ENCODE data around the gene GYPC.
"Not testable (repeated sequence)": the region's sequence is repeated elsewhere in the genome, so short reads cannot be mapped to it uniquely, and the experiment has no call there.

The GYPC gene

DNA sequence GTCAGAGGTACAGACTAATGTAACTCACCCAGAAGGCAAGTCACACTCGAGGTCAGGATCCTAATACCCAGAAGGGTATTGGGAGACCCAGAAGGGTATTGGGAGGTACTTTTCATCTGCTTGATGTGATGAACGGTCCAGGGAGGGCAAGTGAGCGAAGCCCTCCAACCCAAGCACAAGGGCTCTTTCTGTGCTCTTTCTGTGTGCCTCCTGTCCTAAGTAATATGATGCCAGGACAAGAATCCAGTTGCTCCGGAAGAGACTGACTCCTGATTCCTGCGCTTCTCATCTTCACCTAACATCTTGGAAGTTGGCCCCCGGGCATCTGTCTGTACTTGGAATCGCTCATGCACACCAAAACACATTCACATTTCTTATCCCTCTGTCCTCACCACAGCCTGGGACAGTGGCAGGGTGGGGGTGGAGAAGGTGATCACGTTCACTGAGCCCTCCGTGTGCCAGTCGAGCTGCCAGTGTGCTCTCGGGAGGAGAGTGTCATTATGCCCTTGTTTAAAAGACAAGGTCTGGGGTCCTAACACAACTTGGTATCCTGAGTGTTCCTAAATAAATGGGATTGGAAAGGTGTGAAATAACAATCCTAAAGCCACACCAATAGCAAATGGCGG lies 17.1 kb downstream of the GYPC start:
- DNase-seq: no peak

DNA sequence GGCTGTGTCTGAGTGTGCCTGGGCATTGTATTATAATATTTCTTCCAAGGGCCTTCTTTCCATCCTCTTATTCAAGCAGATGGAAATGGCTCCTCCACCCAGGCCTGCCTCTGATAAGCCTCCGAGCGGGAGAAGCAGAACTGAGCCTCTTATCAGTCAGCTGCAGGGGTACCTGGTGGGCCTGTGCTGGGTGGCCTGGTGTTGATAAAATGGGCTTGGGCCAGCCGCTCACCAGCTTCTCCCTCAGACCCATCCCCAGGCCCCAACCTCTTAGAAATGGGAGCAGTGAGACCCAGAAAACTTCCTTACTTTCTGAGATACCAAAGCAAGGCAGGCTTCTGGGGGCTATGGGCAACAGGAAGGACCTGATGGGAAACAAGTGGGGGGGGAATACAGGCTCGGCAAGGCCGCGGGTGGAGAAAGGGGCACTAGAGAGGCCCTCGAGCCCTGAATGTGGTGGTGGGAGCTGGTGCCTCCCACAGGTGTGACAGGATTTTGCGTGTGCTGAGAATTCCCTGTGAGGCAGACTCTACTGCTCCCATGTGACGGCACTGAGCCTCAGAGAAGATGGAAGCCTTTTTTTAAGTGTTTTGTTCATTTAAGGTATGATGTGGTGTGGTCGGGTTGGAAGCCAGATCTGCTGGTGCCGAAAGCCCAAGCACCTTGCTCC lies 18.3 kb downstream of the GYPC start:
- DNase-seq: no peak

DNA sequence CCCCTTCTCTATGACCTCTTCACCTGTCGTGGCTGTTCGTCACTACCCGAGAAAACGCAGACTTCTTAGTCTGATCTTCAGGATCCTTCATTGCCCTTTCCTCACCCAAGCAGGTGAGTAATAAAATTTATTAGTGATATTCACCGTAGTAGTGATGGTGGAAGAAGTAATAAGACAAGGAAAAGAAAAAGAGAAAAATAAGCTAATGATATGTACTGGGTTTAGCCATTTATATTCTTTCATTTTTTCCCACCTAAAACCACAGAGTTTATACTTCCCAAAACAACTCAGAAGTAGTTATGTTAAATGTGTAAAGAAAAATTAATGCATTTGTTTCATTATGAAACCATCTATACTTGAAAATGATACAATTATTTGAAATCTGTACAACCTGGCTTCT lies 19.7 kb downstream of the GYPC start:
- DNase-seq: no peak

DNA sequence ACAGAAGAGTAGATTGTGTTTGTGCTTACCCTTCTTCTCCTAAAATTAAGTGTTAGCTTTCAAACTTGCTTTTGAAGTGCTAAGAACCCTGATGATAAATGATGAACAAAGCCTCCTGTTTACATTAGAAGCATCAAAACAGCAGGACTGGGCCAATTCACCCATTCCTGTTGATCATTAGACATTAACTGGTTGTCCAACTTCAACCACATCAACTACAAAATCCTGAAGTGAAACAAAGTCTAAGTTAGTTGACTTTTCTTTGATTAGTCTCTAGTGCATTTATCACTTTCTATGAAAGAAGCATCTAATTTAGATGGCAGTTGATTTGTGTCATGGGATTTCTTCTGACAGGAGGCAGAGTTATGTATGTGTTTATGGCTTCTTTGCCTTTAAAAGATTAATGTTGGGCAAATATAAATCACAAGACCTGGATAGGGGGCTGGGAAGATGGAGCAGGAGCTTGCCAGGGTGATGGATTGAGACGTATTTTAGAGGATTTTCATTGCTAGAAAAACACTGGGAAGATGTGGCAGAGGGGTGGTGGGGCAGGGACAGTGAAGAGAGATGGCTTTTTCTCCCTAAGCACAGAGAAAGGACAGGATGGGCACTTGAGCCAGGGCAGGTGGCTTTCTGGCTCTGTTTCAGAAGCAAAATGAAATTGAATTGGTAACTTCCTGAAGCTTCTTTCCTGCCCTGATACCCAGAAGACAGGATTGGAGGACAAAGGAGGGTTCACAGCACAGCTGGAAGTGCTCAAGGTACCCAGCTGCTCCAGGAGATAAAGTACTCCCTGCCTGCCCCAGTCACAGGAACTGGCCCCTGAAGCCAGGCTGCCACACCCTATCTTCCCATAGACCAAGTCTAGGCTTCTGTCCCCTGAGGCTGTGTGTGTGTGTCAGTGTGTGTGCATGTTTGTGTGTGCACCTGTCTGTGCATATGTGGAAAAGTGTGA lies 20.5 kb downstream of the GYPC start:
- no peak for DNase-seq

DNA sequence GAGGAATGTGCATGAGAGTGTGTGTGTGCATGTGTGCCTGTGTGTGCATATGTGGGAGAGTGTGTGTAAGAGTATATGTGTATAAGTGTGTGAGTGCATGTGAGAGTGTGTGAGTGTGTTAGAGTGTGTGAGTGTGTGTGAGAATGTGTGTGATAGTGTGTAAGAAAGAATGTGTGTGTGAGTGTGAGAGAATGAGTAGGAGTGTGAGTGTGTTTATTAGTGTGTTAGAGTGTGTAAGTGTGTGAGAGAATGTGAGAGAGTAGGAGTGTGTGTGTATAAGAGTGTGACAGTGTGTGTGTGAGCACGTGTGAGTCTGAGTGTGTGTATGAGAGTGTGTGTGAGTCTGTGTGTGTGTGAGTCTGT lies 21.2 kb downstream of the GYPC start:
- DNase-seq: no peak

DNA sequence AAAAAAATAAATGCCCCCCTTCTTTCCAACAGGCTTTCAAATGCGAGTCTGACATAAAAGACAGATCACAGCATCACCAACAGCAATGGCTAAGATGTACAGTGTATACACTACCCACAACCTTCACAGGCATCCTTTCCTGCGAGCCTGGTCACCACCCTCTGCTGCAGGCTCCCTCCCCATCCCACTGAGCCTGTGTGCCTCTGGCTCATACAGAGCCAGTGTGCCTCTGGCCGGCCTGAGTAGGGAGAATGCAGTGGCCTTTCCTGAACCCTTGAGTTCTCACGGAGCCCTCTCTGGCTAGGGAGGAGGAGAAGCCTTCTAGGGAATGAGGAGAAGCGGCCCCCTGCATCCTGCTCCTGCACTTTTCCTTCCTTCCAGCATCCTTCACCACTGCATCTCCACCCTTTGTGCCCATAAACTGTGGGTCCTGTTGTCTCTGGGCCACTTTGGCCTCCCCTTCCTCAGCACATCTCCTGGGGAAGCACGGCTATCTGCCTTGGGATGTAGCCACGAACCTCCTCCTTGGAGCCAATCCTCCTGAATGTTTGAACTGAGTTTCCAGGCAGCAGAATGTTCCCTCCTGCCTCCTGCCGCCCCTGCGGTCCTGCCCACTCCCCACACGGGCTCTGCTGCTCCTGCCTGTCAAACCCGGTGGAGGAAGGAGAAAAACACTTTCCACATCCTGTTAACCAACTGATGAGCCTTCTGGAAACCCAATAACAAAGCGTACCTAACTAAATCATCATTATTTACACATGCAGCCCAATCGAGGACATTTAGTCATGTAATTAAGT lies 22.5 kb downstream of the GYPC start:
- DNase-seq: no peak

DNA sequence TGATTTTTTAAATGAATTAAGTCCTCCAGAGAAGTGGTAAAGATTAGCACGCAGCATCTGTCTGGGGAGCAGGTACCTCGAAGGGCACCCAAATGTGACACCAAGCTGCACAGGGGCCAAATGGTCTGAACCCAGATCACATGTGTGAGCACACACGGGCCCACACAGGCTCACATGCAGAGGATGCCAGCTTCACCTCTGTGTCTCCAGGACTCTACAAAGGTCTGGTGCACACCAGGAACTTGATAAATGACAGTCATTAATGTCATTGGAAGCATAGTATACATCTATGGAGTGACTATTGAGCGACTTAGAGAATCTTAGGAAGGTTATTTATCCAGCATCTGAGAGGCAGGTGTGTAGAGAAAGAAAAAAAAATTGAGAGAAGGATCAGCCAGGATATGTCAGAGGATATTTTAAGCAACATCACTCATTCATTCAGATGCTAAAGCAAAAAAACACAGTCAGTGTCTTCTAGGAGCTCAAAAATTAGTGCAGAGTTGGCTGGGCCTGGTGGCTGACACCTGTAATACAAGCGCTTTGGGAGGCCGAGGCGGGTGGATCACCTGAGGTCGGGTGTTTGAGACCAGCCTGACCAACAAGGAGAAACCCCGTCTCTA lies 23.2 kb downstream of the GYPC start:
- DNase-seq: no peak

DNA sequence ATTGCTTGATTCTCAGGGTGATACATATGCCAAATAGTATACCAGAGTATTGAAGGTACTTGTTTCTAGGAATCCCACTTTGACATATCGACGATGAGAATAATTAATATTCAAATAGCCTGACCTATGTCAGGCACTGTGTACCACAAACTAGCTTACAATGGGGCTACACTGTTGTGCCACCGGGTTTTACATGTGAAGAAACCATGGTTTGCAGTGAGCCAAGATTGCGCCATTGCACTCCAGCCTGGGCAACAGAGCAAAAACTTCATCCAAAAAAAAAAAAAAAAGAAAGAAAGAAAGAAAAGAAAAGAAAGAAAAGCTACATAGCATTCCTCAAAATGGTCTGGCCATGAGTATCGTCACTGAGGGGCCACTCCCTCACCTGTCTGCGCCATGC lies 25.5 kb downstream of the GYPC start:
- DNase-seq: no peak

DNA sequence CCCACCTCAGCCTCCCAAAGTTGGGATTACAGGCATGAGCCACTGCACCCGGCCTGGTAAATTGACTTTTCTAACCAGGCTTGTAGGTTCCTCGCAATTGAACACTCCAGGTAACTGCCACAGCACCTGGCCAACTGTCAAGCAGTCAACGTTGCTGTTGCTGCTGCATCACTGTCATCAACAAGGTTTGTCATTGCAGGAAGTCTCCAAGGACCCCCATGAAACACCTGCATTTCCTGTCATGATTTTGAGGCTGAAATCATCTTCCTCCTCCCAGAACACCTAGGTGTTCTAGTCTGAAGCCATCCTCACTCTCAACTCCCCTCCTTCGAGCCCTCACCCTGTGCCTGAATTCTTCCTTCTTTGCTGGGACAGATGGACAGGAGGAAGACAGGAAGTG lies 29.7 kb downstream of the GYPC start:
- DNase-seq: no peak

DNA sequence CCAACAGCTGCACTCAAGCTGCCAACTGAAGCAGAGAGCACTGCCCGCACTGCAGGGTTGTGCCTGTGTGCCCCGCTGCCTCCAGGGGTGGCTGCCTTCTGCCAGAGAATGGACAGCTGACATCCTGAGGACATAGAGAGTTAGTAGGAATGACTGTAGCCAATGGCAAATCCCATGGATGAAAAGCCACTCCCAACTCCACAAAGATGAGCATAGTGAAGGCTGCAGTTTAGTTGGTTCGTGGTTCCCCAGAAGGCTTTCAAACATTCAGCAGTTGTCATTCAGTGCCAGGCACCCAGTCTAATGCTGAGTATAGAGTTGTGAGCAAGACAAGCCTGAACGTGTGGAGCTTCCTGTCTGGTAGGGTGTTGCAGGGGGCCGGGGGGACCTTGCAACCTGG lies 30.3 kb downstream of the GYPC start:
- DNase-seq: no peak

DNA sequence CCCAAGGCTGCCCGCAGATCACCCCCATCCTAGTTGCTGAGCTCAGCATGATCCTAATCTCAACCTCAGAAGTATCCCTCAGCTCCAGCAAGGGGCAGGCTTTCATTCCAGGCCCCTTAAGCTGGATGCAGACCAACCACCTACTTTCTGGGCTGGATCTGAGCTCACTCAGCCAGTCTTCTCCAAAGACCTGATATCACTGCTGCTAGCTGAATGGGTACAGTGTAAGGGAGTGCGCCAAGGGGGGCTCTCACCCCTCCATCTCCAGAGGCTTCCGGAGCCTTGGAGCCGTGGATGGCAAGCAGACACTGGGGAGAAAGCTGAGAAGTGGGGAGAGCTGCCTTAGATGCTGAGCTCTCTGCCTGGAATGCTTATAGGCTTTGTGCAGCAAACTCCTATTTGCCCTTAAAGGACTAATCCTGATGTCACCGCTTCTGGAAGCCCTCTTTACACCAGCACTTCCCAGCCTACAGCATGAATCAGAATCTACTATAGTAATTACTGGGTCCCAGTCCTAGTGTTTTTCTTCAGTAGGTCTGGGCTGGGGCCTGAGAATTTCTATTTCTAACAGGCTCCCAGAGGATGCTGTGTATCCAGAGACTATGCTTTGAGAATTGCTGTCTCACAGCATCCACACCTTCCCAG lies 31.0 kb downstream of the GYPC start:
- no peak for DNase-seq

DNA sequence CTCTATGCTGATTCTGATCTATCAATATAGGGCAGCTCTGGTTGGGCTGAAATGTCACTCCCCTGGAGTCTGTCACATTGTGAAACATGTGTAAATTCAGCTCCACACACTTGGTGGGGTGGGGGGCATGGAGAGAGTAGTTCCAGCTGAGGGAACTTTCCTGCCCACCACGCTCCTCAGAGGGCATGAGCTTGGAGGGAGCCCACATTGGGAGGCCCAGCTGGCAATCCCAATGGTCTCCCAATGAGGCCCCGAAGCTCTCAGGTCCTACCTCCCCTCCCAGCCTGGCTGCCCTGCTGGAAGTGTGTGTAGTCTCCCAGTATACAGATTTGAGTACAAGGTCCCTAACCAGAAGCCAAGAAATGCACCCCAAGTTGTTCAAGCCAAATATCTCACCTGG lies 31.5 kb downstream of the GYPC start:
- no peak for DNase-seq

DNA sequence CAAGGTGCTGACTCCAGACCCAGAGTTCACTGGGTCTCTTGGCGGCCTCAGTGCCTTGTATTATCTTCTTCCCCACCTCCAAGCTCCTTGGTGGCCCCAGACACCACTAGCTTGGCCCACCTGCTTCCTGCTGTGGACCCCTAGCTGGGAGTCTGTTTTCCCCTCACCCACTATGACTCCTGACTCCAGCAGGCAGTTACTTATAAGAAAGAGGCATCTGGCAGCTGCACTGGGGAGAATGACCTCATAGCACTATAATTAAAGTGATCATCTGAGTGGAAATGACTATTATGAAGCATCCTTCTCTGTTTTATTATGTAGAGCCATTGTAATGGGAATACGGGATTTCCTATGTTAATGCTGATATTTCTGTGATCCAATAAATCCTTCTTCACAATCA lies 32.6 kb downstream of the GYPC start:
- DNase-seq: not testable (repeated sequence)

DNA sequence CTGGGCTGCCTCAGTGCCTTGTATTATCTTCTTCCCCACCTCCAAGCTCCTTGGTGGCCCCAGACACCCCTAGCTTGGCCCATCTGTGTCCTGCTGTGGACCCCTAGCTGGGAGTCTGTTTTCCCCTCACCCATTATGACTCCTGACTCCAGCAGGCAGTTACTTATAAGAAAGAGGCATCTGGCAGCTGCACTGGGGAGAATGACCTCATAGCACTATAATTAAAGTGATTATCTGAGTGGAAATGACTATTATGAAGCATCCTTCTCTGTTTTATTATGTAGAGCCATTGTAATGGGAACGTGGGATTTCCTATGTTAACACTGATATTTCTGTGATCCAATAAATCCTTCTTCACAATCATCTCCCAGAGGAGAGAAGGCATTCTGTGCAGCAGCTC lies 36.3 kb downstream of the GYPC start:
- not testable (repeated sequence) for DNase-seq

DNA sequence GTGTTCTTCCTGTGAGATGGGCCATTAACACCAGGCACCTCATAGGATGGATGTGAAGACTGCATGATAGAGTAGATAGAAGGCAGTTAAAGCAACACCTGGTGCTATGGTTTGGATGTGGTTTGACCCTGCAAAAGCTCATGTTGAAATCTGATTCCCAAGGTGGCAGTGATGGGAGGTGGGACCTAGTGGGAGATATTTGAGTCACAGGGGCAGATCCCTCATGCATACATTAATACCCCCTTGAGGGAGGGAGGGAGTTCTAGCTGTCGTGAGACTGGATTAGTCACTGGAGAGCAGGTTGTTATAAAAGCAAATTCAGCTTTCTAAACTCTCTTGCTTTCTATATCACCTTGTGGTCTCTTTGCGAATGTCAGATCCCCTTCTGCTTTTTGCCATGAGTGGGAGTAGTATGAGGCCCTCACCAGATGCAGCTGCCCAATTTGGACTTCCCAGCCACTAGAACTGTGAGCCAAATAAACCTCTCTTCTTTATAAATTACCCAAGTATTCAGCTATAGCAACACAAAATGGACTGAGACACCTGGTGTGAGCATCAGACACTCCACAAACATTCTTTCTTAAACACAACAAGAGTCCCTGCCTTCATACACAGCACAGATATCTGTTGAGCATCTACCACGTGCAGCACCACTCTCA lies 37.1 kb downstream of the GYPC start:
- not testable (repeated sequence) for DNase-seq

DNA sequence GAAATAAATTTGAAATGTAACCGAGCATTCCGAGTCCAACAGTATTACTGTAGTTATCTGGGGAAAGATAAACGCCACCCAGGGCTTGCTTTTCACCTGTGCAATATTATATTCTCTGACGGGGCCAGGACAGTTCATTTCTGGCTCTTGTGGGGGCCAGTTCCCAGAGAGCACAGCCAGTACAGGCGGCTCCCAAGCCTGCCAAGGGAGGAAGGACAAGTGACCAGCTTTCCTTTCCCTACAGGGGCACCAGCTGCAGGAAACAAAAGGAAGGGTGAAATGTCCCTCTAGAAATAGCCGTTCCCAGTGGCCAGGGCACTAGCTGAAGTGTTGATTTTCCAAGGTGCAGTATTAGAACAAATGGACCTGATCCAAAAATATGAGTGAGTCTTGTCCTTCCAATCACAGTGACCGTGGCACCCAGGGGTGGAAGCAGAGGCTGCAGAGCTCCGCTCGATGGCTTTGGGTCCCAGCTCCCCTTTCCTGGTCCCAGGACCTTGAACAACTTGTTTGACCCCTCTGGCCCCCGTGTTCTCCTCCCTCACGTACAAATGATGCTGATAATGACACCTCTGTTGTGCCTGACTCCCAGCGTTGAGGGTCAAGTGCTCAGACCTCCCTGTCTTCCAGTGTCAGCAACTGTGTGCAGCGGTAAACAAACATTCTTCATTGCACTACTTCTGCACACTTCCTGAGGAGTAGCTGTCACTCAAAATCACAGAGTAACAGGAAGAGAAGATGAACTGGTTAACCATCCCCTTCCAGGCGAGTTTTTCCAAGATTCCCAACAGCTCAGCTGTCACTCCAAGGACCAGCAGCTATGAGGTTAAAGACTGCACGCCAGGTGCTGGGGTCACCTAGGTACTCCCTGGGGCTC lies 40.9 kb downstream of the GYPC start:
- DNase-seq: no peak

DNA sequence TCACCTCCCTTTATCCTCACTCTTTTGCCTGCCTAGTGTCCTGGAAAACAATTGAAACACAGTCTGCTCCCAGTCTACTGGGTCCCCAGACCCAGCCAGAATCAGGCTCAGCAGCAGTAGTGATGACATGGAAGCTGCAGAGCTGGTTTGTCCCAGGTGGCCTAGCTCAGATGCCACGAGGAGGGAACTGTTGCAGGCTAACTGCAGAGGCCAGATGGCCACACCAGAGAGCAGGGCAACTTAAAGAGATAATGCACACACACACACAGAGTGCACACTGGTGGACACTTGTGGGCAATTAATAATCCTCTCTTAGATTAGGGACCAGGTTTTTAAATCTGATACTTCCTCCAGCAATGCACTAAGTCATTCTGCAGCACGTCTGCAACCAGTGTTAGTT lies 42.4 kb downstream of the GYPC start:
- DNase-seq: no peak

DNA sequence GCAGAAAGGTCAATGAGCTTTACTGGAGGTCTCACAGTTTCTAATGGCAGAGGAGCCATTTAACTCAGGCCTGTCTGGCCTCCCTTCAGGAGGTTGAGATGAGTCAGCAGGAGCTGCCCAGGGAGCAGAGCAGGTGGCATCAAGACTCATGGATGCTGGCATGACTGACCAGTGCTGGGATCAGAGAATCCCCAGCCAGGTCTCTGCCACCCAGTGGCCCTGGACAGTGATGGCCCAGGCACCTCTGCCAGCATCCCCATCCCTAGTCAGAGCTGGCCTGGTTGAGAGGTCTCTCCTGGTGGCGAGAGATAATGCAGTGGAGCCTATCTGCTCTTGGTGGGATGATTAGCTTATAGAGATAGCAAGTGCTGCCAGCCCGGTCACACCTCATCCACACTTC lies 43.1 kb downstream of the GYPC start:
- DNase-seq: no peak

DNA sequence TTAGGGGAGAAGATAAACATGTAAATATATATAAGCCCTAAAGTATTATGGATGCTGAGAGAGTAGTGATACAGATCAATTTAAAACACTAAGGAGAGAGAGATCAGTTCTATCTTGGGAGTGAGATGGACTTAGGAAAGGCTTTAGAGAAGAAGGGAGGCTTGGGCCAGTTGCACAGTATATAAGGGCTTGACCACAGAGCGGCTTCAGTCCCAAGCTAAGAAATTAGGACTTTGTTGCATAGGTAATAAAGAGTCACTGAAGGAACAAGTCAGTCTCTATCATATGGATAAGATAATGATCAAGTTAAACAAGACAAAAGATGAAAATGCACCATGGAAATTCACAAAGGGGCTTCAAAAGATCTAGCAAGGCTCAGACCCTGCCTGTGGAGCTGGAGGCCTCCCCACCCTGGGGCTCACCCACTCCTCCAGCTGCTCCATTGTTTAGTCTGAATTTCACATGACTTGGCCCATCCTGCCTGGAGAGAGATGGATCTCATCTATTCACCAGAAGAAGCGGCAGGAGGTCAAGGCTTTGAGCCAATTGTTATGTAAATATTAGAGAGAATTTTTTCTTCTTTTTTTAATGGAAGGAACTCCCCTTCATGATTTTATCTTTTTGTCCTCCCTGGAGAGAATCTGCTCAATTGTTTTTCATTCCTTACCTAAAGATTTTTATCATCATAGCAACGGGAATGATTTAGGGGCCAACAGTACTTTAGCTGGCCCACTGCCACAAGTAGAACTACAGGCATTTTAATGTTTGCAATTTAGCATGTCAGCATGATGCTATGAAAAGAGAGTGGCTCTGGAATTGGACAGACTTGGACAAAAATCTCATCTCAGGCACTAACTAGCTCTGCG lies 44.0 kb downstream of the GYPC start:
- no peak for DNase-seq

DNA sequence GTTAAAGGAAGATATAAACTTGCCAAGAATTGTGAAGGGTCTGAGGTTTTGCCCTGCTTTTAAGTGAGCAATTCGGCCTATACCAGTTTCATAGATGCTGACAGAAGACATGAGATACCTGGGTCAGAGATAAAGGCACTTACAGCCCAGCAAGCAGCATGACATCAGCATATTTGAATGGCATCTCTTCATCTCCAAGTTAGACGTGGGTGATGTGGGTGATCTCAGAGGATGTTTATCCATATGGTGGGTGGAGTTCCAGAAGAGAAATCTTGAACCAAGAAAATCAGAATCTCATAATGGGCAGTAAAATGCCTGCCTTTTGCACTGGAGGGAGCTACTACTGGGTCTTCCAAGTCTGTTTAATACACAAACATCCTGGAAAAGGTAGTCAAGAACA lies 44.7 kb downstream of the GYPC start:
- DNase-seq: no peak
